GM21737 (cell line): ENCODE measurements around the gene CFAP97D2.
"Not testable (repeated sequence)": the region's sequence is repeated elsewhere in the genome, so short reads cannot be mapped to it uniquely, and the experiment has no call there.

ENCODE experiments used
- ATAC-seq: cut with Tn5 transposase; IDR thresholded peaks from one replicate; pipeline ENCODE4 v1.9.1; 2021; ENCODE audit warnings: mild to moderate bottlenecking, moderate library complexity; ENCODE audit not compliant: unreplicated experiment

Gene CFAP97D2

DNA sequence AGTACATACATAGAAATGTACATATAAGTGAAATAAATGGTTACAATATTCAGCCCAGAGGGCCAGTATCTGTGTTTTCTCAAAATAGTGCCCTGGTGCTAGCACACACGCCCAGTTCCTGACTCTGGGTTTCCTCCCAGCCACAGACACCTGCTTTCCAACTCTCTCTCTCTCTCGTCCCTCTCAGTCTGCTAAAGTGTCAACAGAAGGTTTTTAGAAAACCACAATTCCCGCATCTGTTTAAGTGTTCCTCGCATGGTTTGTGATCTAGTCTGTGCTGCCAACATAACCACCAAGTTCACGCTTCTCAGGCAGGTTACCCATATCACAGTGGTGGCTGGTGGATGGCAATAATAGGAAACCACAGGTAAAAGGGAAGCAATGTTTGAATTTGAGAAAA lies 84.5 kb downstream of the CFAP97D2 start:
- no peak for ATAC-seq

DNA sequence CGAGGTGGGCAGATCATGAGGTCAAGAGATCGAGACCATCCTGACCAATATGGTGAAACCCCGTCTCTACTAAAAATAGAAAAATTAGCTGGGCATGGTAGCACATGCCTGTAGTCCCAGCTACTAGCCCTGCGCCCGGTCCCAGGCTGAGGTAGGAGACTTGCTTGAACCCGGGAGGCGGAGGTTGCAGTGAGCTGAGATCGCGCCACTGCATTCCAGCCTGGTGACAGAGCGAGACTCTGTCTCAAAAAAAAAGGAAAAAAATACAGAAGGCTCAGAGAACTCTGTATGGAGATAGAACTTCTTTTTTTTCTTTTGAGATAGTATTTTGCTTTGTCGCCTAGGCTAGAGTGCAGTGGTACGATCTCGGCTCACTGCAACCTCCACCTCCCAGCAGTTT lies 85.3 kb downstream of the CFAP97D2 start:
- not testable (repeated sequence) for ATAC-seq

DNA sequence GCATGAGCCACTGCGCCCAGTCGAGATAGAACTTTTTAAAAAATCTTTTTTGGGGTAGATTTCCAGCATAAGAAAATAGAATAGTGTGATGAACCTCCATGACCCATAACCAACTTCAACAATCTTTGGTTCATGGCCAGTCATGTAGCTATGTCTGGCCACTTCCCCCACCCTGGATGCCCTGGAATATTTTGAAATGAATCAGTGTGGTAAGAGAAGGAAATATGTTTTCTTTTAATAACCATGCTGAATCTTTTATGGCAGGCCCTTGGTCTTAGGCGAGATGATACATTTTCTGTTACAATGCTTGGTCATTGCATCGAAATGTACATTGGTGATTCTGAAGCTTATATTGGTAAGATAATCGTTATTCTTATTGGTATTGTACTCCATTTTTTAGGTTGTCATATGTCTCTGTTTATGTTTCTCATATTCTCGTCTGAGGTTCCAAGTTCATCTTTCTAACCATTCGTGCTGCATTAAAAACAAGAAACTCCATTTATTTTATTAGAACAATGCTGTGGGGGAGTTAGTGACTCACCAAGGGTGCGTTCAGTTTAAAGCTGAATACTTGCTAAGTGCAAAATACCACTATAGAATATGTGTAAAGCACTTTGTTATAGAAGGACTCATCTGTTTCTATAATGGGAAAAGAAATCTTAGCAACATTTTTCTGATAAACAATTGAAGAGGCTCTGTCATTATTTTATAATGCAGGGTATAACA lies 86.0 kb downstream of the CFAP97D2 start:
- ATAC-seq: no peak

DNA sequence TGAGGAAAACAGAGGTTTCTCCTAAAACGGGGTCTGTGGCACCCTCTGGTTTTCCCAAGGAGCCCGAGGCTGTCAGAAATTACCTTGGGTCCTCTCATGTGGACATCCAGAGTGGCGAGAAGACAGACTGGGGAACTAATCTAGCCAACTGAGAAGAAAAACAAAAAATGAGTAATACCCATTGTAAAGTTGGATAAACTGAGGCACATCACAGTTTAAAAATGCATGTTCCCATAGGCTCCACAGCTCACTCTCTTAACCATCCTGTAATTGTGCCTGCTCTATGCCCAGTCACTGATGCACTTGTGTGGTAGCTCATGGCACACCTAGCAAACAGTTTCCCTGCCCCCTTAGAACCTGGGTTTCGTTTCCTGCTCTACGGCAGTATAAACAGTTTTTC lies 87.2 kb downstream of the CFAP97D2 start:
- no peak for ATAC-seq

DNA sequence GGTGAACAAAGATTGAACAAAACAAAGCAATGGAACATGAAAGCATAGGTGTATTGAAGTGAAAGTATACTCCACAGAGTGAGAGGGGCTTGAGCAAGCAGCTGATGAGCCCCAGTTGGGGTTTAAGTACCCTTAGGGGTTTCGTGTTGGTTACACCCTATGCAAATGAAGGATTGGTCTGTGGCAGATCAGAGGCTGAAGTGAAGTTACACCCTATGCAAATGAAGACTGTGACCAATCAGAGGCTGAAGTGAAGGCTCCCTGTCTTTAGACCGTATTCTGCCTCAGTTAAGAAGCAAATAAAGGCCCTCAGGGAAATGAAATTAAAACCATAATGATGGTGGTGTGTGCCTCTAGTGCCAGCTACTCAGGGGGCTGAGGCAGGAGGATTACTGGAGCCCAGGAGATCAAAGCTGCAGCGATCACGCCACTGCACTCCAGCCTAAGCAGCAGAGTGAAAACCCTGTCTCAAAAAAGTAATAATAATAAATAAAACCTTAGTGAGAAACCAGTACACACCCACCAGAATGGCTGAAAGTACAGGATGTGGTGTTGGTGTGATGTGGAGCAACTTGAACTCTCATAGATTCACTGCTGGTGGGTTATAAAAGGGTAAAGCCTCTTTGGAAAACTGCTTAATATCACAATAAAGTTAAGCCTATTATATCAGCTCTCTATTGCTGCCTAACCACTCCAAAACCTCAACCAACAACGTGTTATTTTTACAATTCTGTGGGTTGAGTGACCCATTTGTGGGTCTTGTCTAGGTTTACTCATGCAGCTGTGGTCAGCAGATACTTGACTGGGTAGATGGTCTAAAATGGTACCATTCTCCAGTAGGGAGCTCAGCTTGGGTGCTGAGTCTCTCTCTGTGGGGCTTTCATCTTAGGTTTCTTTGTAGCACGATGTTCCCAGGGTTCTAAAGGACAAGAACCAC lies 89.6 kb downstream of the CFAP97D2 start:
- no peak for ATAC-seq

DNA sequence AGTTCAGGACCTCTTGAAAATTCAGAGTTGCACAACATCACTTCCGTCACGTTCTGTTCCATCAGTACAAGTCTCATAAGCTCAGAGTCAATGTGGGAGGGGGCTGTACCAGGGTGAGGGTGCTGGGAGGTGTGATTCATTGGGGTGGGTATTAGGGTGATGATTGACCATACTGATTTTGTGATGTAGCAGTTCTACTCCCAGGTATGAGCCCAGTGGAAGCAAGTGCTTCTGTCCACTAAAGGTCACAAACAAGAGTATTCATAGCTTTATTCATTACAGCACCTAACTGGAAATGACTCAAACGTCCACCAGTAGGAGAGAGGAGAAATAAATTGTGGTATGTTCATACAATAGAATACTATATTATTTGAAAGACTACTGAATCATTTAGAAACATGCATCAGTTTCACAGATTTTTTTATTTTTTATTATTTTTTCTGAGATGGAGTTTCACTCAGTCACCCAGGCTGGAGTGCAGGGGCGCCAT lies 90.3 kb downstream of the CFAP97D2 start:
- no peak for ATAC-seq
